ENCODE data around the gene FRY. TPM values are rescaled to one million over a fixed set of nuclear protein-coding genes. Genes with fewer than 3 reads are reported as not detected.

FRY gene
- total and polyA plus RNA-seq, 2 of the 13 experiments (the other 11 are each of a cell fraction or from before 2014, with no cell fraction given), result 8.2 to 13.1 TPM

DNA sequence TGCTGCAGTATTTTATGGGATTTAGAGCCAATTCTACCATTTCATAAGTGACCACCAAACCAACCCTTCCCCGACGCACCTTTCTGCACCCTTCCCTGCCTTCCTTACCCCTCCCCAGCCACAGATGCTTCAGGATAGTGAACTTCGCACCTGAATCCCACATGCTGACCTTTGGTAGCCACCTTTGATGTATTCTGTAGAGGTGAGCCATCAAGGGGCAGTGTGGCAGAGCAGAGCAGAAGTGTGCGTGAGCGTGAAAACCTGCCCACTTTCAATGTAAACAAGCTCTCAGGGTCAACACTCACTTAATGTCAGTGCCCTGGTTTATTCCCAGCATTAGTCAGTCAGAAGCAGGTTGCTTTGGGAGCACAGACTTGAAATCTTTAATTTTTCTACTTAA lies 107.7 kb downstream of the FRY start (continued):
- TF ChIP-seq ZNF160 (CRISPR knock-in tag; IDR thresholded peaks at IDR 0.05) (no peak), MZF1 (CRISPR knock-in tag; IDR thresholded peaks at IDR 0.05; ENCODE audit: borderline replicate concordance) (no peak), HNF4G (IDR thresholded peaks at IDR 0.05; ENCODE audit: borderline replicate concordance, low read depth, low read length) (peak; percentile 87), HNF4G (CRISPR knock-in tag; IDR thresholded peaks at IDR 0.05; ENCODE audit: borderline replicate concordance, low read depth) (peak; percentile 88; the same call in 1 of the 2 replicates), RFX5 (IDR thresholded peaks at IDR 0.05; ENCODE audit: low read depth, low read length) (no peak), POLR2AphosphoS5 (IDR thresholded peaks at IDR 0.05; ENCODE audit: low read depth, low read length) (no peak), PHF20 (CRISPR knock-in tag; IDR thresholded peaks at IDR 0.05) (no peak), NFE2L2 (IDR thresholded peaks at IDR 0.05; ENCODE audit: low read length) (no peak), ZSCAN12 (CRISPR knock-in tag; IDR thresholded peaks at IDR 0.05) (no peak), ZNF589 (CRISPR knock-in tag; conservative IDR thresholded peaks at IDR 0.05) (no peak), SRSF1 (optimal IDR thresholded peaks at IDR 0.05; ENCODE audit: low read depth, low read length) (no peak), MBNL3 (CRISPR knock-in tag; conservative IDR thresholded peaks at IDR 0.05) (no peak), NR2F2 (IDR thresholded peaks at IDR 0.05; ENCODE audit: borderline replicate concordance, low read depth) (peak; percentile 91), IKZF1 (IDR thresholded peaks at IDR 0.05) (no peak), ZNF317 (CRISPR knock-in tag; IDR thresholded peaks at IDR 0.05) (no peak), ZNF451 (CRISPR knock-in tag; IDR thresholded peaks at IDR 0.05) (no peak)
- TF ChIP-seq, protein P1, sequence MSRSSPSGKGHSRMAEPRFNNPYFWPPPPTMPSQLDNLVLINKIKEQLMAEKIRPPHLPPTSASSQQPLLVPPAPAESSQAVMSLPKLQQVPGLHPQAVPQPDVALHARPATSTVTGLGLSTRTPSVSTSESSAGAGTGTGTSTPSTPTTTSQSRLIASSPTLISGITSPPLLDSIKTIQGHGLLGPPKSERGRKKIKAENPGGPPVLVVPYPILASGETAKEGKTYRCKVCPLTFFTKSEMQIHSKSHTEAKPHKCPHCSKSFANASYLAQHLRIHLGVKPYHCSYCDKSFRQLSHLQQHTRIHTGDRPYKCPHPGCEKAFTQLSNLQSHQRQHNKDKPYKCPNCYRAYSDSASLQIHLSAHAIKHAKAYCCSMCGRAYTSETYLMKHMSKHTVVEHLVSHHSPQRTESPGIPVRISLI (CRISPR knock-in tag; IDR thresholded peaks at IDR 0.05; ENCODE audit: borderline replicate concordance), result 0 out of 2 replicates have a peak, but pooled peaks have one; percentile 25
- TF ChIP-seq, protein P2, sequence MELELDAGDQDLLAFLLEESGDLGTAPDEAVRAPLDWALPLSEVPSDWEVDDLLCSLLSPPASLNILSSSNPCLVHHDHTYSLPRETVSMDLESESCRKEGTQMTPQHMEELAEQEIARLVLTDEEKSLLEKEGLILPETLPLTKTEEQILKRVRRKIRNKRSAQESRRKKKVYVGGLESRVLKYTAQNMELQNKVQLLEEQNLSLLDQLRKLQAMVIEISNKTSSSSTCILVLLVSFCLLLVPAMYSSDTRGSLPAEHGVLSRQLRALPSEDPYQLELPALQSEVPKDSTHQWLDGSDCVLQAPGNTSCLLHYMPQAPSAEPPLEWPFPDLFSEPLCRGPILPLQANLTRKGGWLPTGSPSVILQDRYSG (CRISPR knock-in tag; IDR thresholded peaks at IDR 0.05), result no peak
- TF ChIP-seq, protein P3, sequence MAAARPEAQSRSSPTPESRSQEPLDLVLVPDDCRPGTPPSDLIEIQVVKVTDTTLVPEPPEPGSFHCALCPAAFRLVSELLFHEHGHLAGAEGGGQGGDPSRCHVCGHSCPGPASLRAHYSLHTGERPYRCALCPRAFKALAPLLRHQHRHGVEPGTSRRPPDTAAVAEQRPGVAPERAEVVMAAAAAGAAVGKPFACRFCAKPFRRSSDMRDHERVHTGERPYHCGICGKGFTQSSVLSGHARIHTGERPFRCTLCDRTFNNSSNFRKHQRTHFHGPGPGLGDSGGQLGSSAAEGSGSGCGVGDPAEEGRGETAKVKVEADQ (CRISPR knock-in tag; IDR thresholded peaks at IDR 0.05; ENCODE audit: borderline replicate concordance), result no peak
- TF ChIP-seq, protein P4, sequence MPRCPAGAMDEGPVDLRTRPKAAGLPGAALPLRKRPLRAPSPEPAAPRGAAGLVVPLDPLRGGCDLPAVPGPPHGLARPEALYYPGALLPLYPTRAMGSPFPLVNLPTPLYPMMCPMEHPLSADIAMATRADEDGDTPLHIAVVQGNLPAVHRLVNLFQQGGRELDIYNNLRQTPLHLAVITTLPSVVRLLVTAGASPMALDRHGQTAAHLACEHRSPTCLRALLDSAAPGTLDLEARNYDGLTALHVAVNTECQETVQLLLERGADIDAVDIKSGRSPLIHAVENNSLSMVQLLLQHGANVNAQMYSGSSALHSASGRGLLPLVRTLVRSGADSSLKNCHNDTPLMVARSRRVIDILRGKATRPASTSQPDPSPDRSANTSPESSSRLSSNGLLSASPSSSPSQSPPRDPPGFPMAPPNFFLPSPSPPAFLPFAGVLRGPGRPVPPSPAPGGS (CRISPR knock-in tag; IDR thresholded peaks at IDR 0.05), result no peak
- TF ChIP-seq, protein P5, sequence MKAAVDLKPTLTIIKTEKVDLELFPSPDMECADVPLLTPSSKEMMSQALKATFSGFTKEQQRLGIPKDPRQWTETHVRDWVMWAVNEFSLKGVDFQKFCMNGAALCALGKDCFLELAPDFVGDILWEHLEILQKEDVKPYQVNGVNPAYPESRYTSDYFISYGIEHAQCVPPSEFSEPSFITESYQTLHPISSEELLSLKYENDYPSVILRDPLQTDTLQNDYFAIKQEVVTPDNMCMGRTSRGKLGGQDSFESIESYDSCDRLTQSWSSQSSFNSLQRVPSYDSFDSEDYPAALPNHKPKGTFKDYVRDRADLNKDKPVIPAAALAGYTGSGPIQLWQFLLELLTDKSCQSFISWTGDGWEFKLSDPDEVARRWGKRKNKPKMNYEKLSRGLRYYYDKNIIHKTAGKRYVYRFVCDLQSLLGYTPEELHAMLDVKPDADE (CRISPR knock-in tag; IDR thresholded peaks at IDR 0.05), result no peak
- TF ChIP-seq, protein P6, sequence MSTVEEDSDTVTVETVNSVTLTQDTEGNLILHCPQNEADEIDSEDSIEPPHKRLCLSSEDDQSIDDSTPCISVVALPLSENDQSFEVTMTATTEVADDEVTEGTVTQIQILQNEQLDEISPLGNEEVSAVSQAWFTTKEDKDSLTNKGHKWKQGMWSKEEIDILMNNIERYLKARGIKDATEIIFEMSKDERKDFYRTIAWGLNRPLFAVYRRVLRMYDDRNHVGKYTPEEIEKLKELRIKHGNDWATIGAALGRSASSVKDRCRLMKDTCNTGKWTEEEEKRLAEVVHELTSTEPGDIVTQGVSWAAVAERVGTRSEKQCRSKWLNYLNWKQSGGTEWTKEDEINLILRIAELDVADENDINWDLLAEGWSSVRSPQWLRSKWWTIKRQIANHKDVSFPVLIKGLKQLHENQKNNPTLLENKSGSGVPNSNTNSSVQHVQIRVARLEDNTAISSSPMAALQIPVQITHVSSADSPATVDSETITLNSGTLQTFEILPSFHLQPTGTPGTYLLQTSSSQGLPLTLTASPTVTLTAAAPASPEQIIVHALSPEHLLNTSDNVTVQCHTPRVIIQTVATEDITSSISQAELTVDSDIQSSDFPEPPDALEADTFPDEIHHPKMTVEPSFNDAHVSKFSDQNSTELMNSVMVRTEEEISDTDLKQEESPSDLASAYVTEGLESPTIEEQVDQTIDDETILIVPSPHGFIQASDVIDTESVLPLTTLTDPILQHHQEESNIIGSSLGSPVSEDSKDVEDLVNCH (CRISPR knock-in tag; IDR thresholded peaks at IDR 0.05), result no peak
- TF ChIP-seq, protein P7, sequence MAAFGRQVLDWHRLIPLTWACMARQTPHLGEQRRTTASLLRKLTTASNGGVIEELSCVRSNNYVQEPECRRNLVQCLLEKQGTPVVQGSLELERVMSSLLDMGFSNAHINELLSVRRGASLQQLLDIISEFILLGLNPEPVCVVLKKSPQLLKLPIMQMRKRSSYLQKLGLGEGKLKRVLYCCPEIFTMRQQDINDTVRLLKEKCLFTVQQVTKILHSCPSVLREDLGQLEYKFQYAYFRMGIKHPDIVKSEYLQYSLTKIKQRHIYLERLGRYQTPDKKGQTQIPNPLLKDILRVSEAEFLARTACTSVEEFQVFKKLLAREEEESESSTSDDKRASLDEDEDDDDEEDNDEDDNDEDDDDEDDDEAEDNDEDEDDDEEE (CRISPR knock-in tag; IDR thresholded peaks at IDR 0.05), result no peak

All from HepG2 (cell line).